Stimulated activated CD4-positive, alpha-beta T cell treated with anti-CD3 and anti-CD28 coated beads, Interleukin-15, amount 100 ng/mL, for 48 hours (primary cell): ENCODE measurements around the gene NPEPL1.
"Not testable (repeated sequence)": the region's sequence is repeated elsewhere in the genome, so short reads cannot be mapped to it uniquely, and the experiment has no call there.

Experiments used
- DNase-seq, 2 donors: peaks; one replicate each; pipeline ENCODE4 v3.0.0-alpha.2; 2020; ENCODE audit warnings: low read depth in 2 of 2

The NPEPL1 gene

DNA sequence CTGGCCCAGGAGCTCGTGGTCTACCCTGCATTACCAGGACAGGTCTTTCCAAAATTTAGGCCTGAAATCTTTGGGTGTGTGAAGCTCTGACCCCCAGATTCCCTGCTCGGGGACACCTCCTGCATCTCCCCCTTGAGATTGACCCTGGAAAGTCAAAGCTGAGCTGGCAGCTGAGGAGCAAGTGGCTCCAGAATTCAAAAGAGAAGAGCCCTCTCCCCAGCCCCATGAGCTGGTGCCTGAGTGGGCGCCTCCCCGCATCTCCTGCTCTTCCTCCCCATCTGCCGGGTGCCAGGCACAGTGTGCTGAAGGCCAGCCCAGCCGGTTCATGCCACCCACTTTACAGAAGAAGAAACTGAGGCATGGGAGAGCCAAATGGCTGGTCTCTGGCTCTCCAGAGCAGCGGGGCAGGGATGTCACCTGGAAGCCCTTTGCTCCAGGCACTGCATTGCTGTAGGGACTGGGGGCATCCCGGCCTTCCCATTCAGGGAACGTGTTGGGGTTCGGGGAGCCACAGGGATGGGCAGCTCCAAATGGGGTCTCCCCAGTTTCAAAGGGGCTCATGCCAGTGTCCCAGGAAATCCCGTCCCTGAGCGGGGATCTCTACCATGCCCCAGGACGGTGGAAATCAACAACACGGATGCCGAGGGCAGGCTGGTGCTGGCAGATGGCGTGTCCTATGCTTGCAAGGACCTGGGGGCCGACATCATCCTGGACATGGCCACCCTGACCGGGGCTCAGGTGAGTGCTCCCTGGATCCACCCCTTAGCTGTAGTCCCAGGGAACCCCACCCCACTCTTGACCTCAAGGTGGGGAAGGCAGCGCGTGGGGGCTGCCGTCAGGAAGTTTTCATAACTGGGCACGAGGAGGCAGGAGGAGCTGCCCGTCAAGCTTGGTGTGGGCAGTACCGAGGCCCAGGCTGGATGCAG, 20.5 kb downstream of the NPEPL1 start:
- DNase-seq: no peak

DNA sequence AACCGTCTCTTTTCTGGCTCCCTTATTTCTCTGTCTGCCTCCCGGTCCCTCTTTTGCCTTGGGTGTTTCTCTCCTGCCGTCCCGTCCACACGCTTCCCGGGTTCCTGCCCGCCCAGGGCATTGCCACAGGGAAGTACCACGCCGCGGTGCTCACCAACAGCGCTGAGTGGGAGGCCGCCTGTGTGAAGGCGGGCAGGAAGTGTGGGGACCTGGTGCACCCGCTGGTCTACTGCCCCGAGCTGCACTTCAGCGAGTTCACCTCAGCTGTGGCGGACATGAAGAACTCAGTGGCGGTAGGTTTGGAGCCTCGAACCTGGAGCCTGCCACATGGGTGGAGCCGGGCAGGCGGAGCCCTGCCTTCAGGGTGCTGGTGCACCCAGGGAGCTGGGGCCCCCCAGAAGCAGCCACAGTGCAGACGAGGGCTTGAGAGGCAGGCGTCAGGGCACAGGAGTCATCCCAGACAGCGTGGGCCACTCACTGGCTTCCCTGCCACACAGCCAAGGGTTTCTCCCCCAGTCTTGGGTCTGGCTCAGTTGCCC, 21.3 kb downstream of the NPEPL1 start:
- no peak for DNase-seq

DNA sequence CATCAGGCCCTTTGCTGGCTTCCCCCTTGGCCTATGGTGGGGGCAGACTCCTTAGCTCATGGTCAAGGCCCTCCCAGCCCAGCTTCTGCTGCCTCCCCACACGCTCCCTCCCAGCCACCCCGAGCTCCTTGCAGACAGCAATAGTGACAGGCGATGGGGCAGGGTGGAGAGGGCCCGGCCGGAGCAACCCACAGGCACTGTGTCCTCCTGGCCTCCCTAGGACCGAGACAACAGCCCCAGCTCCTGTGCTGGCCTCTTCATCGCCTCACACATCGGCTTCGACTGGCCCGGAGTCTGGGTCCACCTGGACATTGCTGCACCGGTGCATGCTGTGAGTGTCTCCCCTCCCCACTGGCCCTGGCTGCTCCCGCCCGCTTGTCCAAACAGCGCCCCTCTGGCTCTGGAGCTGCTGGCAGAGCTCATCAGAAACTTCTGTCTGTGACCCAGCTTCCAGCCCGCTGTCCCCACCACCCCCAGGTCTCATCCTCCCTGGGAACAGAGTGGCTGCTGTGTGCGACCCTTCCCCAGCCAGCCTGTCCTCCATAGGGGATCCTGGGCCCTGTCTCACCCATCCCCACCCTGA, 21.8 kb downstream of the NPEPL1 start:
- no peak for DNase-seq

DNA sequence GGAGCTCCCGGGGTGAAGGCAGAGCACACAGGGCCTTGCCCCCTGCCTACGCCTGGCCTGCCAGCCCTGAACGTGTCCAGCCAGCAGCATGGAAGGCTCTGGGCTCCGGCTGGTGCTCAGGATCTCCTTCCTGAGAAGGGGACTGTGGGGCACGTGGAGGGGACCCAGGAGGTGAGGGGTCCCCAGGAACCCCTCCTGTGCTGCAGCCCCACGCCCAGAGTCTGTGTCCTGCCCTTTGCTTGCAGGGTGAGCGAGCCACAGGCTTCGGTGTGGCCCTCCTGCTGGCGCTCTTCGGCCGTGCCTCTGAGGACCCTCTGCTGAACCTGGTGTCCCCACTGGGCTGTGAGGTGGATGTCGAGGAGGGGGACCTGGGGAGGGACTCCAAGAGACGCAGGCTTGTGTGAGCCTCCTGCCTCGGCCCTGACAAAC, 22.3 kb downstream of the NPEPL1 start:
- DNase-seq: no peak

DNA sequence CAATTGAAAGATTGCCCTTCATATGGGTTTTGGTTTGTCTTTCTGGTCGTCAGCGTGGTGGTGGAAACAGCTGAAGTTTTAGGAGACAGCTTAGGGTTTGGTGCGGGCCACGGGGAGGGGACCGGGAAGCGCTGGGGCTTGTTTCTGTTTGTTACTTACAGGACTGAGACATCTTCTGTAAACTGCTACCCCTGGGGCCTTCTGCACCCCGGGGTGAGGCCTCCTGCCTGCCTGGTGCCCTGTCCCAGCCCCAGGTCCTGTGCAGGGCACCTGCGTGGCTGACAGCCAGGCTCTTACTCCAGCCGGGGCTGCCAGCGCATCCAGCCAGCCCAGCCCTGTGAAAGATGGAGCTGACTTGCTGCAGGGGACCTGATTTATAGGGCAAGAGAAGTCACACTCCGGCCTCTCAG, 22.8 kb downstream of the NPEPL1 start:
- DNase-seq: no peak

DNA sequence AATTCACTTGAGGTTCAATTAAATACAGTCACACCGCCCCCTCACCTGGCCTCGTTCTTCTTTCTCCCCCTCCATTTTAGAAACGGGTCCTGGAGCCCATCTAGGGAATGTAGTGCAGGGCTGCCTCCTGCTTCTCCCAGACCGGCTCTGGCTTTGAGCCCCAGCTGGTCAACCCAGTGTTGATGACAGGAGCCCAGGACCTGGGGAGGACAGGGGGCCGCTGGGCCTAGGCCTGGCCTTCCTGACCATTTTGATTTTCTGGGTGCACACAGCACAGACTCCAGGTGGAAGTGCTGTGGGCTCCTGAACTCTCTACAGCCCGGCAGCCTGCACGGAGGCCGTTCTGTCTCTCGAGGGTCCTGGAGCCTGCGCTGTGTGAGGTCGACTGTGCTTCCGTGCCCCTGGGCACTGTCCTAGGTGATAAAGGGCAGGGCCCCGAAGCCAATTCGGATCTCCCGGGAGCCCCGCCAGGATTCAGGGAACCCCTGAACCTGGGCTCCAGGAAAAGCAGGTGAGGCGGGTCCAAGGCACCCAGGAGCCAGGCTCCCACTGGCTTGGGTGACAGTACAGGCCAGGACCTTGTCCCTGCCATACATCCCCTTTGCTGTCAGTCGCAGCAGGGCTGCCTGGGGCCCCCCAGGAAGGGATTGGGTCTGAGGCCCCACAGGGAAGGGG, 23.3 kb downstream of the NPEPL1 start:
- DNase-seq: no peak

DNA sequence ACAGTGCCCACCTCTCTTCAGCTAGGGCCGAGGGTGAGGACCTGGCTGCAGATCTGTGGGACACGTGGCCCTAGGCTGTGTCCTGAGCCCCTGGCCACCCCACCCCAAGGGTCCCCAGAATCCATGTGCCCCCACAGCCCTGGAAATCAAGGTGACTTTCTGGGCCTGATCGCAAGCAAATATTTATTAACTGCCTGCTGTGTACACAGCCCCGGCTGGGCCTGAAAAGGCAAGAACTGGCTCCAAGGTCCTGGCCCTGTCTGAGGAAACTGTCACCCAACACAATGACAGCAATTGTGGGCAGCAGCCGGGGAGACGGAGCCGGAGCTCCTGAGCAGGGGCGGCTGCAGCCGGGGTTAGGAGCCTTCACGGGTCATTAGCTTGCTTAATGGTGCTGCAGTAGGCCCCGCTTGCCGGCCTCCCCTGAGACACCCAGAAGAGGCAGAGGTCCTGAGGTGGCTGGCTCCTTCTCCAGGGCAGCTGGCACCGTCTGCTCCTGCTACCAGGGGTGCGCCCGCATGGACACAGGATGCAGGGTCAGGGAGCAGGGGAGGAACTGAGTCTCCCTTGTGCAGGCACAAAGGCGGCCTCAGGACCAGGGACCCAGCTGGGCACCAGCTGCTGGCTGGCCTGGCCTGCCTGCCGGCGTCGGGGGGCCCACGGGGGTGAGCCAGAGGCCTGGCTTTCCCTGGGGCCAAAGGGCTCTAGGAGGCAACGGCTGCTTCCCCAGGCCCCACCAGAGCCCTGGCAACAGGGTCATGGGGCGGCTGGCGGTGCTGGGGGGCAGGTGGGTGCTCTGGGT, 24.1 kb downstream of the NPEPL1 start:
- no peak for DNase-seq

DNA sequence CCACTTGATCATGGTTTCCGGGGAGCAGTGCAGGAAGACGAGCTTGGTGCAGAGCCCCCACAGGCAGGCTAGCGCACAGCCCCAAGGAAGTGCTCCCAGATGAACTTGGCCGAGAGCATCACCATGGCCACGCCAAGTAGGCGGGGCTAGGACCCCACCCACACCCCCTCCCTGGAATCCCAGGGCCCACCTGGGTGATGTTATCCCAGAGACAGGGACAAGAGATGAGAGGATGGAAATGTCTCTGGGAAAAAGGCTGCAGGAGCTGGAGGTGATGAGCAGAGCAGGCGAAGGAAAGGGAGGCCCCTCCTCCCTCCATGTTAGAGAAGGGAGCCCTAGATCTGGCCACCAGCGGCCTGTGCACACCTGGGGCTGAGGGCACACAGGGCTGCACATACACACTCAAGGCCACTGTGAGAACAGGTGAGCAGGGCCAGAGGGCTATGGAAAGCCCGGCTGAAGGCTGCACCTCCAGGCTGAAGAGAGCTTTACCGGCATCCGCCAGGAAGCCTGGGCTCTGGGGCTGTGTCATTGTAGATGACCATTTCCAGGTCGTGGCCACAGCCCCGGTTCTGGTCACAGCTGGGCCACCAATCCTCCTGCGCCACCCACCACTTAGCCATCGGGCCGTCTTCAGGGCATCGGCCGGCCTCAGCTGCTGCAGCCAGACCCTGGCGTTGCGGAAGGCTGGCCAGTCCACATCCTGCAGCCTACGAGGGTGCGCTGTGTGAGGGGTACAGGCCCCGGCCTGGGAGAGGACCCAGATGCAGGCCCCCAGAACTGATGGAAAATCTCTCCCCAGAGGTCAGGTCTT, 24.9 kb downstream of the NPEPL1 start:
- no peak for DNase-seq

DNA sequence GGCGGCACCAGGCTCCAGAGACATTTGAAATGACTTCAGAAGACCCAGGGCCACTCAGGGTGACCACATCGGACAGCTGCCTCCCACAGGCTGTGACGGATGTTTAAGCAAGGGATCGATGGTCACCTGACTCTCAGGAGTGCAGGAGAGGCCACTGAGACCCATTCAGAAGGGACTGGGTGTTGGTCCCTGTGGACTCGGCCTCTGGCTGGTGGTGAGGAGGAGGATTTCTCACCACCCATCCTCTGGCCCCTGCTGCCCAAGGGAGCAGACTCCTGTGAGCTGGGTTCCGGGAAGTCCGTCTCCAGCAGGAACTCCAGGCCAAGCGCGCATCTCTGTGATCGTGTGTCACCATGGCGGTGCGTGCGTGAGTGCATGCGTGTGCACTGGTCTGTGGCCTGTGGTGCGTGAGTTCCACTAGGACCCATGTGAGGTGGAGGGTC, 25.5 kb downstream of the NPEPL1 start:
- no peak for DNase-seq

DNA sequence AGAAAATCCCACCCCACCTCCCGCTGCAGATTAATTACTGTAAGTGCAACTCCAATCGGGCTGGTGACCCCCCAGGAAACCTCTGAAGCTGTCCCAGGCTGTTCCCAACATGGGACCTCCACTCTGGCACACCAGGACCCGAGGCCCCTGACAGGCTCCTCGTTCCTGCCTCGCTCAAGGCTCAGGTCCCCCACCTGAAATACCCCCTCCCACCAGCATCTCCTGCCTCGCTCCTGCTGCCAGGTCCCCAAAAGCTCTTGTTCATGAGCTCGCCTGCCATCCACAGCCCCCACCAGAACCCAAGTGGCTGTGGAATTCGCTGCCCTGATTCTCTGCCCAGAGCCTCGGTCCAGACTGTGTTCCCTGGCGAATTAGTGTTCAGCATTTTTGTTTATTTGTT, 26.1 kb downstream of the NPEPL1 start:
- no peak for DNase-seq

DNA sequence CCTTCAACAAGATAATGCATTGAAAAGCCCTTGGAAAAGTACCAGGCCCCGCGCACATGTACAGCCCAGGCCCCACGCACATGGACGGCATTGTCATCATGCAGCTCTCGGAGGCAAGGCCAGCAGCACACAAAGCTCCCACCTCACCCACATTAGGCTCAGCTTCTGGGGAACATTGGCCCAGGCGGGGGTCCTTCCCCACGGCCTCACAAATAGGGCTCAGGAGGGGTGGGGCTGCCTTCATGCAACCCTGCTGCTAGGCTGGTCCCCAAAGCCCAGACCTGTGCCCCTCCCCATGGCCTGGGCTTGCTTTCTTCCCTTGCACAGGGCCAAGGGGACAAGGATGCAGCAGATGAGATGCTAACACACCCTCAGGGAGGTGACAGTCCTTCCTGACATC, 26.7 kb downstream of the NPEPL1 start:
- DNase-seq: no peak

DNA sequence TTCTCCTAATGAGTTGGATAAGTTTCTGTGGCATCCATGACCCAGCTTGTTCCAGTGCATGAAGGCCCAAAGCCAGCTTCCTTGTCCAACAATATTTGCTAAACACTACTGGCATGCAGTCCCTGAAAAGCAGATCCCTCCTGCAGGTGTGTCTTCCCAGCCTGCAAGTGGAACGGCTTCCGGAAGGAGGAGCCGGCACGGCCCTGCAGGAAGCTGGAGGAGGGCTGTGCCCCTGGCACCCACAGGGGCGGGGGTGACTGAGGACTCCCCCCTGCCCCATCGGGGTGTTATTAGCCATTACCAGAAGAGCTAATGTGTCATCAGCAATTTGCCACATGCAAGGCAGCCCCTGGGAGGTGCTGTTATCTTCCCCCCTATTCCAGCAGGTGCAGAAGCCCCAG, 27.4 kb downstream of the NPEPL1 start:
- DNase-seq: no peak

DNA sequence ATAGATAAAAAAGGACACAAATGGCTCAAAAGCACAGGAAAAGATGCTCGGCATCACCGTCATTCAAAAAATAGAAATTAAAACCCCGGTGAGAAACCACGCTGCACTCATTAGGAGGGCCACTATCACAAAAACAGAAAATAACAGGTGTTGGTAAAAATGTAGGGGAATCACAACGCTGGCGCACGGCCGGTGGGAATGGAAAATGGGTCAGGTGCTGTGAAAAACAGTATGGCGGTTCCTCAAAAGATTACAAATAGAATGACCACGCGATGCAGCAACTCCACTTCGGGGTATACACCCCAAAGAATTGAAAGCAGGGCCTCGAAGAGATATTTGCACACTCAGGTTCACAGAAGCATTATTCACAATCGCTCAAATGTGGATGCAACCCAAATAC, 28.3 kb downstream of the NPEPL1 start:
- no peak for DNase-seq

DNA sequence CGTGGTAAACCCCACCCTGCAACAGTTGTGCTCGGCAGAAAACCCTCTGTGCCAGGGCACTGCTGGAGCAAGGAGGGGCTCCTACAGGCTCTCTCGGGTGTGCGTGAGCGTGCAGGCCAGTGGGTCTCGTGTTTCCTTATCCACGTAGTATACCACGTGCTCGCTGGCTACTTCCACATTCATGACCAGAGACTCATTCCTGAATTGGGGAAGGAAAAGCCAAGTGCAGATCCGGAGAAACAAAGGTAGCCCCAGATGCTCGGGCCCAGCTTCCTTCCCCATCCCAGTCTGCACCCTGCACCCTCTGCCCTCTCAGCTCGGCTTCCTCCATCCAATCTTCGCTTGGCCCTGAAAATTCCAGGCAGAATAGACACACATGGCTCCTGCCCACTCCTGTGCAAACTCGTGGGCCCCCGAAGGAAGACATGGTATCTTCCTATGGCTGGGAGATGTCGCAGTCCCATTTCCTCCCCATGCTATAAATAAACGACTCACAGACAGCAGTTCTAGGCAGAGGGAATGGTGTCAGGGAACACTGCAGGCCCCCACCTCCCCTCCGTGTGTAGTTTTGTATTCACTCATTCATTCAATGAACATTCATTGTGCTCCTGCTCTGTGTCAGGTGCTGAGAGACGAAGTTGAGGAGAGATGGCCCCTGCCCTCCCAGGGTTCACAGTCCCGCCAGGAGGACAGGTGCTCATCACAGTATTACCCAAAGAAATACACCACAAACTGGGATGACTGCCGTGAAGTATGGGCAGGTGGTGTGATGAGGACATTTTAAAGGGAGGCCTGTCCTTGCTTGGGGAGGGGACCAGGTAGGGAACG, 29.6 kb downstream of the NPEPL1 start:
- no peak for DNase-seq

DNA sequence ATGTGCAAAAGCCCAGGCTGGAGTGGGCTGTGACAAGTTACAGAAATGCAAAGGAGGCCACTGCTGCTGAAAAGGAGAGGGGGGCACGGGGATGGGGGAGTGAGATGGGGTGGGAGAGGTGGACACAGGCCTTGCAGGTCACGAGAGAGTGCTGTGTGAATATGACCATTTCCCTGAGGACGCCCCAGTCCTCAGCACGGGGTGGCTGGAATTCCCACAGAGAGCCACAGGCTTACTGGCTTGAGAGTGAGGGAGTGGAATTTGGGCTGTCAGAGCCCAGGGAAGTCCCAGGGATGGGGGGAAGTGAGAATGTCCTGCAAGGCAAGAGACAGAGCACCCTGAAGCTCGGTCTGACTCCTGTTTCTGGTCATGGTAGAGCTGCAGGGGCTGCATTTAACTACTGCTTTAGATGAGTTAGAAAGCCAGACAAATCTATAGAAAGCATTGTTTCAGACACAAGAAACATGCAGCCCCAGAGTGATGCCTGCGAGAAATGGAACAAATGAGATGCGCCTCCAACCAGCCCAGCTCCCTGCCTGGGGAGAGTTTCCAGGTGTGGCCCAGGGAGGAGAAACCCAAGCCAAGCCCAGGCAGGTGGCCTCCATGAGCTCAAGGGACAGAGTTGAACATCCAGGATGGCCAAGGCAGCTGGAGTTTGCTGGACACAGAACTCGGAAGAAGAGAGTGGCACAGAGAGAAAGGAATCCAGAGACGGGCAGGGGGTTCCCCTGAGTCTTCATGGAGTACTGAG, 30.5 kb downstream of the NPEPL1 start:
- no peak for DNase-seq

DNA sequence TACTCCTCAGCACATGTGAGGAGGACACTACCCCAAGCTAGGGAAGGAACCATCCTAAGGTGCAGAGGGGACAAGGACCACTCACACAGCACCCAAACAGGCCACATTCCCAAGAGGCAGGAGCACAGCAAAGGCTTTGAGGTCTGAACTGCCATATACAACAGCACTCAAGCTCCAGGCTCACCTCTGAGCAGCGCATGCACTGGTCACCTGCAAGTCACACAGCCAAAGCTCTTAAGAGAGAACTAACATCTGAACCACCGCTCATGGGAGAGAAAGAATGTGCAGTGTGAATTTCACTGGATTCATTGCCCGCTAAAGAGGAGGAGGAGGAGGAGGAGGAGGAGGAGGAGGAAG, 31.0 kb downstream of the NPEPL1 start:
- no peak for DNase-seq

DNA sequence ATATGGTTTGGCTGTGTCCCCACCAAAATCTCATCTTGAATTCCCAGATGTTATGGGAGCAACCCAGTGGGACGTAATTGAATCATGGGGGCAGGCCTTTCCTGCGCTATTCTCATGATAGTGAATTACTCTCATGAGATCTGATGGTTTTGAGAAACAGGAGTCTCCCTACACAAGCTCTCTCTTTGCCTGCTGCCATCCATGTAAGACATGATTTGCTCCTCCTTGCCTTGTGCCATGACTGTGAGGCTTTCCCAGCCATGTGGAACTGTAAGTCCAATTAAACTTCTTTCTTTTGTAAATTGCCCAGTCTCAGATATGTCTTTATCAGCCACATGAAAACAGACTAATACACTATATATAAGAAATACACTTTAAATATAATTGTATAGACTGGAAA, 33.6 kb downstream of the NPEPL1 start:
- not testable (repeated sequence) for DNase-seq

DNA sequence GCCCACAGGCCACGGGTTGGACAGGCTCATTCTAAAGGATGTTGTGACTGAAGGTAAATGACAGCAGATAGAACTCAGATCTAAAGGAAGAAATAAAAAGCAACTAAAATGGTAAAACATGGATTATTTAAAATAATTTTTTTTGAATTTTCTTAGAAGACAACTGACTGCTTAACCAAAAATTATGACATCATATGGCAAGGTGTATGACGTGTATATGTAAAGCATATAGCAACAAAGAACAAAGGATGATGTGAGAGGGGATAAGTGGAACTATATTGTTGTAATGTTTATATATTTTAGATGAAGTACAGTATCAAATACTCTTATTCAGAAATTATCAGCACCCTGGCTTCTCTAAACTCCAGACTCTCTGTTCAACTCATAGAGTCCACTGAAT, 38.6 kb downstream of the NPEPL1 start:
- DNase-seq: no peak

DNA sequence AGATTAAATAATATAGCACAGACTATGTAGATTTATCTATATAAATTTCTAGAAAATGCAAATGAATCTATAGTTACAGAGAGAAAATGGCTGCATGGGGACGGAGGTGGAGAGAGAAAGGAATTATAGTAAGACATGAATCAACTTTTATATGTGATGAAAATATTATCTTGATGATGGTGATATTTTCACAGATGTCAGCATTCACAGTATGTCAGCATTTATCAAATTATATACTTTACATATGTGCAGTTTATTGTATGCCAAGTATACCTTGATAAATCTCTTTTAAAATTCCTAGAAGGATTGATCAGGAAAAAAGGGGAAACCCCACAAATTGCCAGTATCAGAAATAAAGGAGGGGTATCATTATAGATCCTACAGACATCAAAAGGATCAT, 44.6 kb downstream of the NPEPL1 start:
- DNase-seq: no peak
